HL-60 (cell line): ENCODE results near the gene SREK1IP1.

Experiments used
- DNase-seq, 2 experiments: peaks; one replicate each; pipeline ENCODE4 v3.0.0-alpha.2; 2010 to 2020; ENCODE audit warnings: low read depth in 1 of 2, low spot score in 1 of 2
- H3K27ac ChIP-seq: fragments of 250-450 bp; sonication (Bioruptor Pico); replicated peaks from 2 replicates; pipeline ENCODE4 v1.5.1; 2020; ENCODE audit warnings: mild to moderate bottlenecking, moderate library complexity
- H3K27me3 ChIP-seq: fragments of 250-450 bp; sonication (Bioruptor Pico); 2 replicates; pipeline ENCODE4 v1.5.1; 2021; ENCODE audit warnings: mild to moderate bottlenecking, moderate library complexity; ENCODE audit not compliant: insufficient read depth, poor library complexity, severe bottlenecking
- H3K4me3 ChIP-seq: replicated peaks from 2 replicates; pipeline ENCODE4 v1.5.1; 2011; ENCODE audit warnings: mild to moderate bottlenecking, control low read depth, low read length; ENCODE audit not compliant: insufficient read depth
- CTCF ChIP-seq: IDR thresholded peaks from one replicate; pipeline ENCODE4 v1.5.1; 2011; ENCODE audit warnings: low read length, control low read depth, inconsistent platforms; ENCODE audit not compliant: insufficient read depth
- GABPA ChIP-seq: IDR thresholded peaks from 2 replicates; pipeline ENCODE4 v1.6.1; 2012; ENCODE audit warnings: low read depth
- POLR2AphosphoS5 ChIP-seq: IDR thresholded peaks from 2 replicates; pipeline ENCODE4 v1.6.1; 2012; ENCODE audit warnings: low read depth
- REST ChIP-seq: IDR thresholded peaks from 2 replicates; pipeline ENCODE4 v1.6.1; 2012; ENCODE audit warnings: low read depth; ENCODE audit not compliant: insufficient replicate concordance
- SPI1 ChIP-seq: IDR thresholded peaks from 2 replicates; pipeline ENCODE4 v1.6.1; 2012; ENCODE audit warnings: low read depth, mild to moderate bottlenecking, borderline replicate concordance

Gene SREK1IP1

GRCh38 chr5:64796301-64796700 lies 27.8 kb upstream of the SREK1IP1 start:
- TF ChIP-seq CTCF: no peak
- TF ChIP-seq SPI1: no peak
- no peak for TF ChIP-seq REST
- no peak for TF ChIP-seq POLR2AphosphoS5
- no peak for TF ChIP-seq GABPA
- no peak for DNase-seq
- Histone ChIP-seq H3K4me3 (no peak overlapping the region), H3K27ac (no peak overlapping the region), H3K27me3 (no peaks in the 10 kb centered on the region)

- Histone ChIP-seq H3K4me3 (no peak overlapping the region), H3K27me3 (no peaks in the 10 kb centered on the region), H3K27ac (no peak overlapping the region)
- no peak for DNase-seq
- TF ChIP-seq REST (no peak), POLR2AphosphoS5 (no peak), GABPA (no peak), CTCF (no peak), SPI1 (no peak)
These were observed 25.7 kb upstream of the SREK1IP1 start for GRCh38 chr5:64794053-64794770.

- H3K27ac ChIP-seq: no peak overlapping the region
- TF ChIP-seq CTCF (no peak), SPI1 (no peak), REST (no peak), POLR2AphosphoS5 (no peak), GABPA (no peak)
- no peak overlapping the region for H3K4me3 ChIP-seq
- no peak for DNase-seq
- no peaks in the 10 kb centered on the region for H3K27me3 ChIP-seq
These were observed 24.0 kb upstream of the SREK1IP1 start for GRCh38 chr5:64792469-64792868.
